ENCODE measurements around the gene KNDC1. TPM values are rescaled to one million over a fixed set of nuclear protein-coding genes. Genes with fewer than 3 reads are reported as not detected.

KNDC1 gene
- total and polyA plus RNA-seq, 2 of the 4 experiments (the other 2 are of a cell fraction): 0.18 to 1.1 TPM

- Histone ChIP-seq H3K9me1 (ENCODE audit: insufficient read depth, low read length) (no peaks in the 10 kb centered on the region), H3K79me1 (ENCODE audit: low read depth in 1 of 2, low read length in 2 of 2) (no peaks in the 10 kb centered on the region), H4K5ac (ENCODE audit: low read depth, low read length) (no peak overlapping the region), H2BK5ac (ENCODE audit: low read depth, low read length, poor library complexity, severe bottlenecking) (no peak overlapping the region), H3K4me2 (ENCODE audit: low read depth, low read length) (no peak overlapping the region), H2AFZ (replicated peaks; ENCODE audit: low read length, poor library complexity) (no peak overlapping the region), H2BK20ac (ENCODE audit: low read depth, low read length) (no peak overlapping the region), H3K4me3 (ENCODE audit: insufficient read depth, low read depth, low read length) (no peak overlapping the region), H3K27ac (ENCODE audit: insufficient read depth, low read length) (no peak overlapping the region), H2BK15ac (ENCODE audit: low read depth, low read length) (no peak overlapping the region), H3K56ac (ENCODE audit: extremely low read depth, insufficient read depth, low read length) (no peak overlapping the region), H2BK120ac (ENCODE audit: low read depth, low read length) (no peak overlapping the region), H4K91ac (ENCODE audit: insufficient read depth, low read depth, low read length) (no peak overlapping the region), H3K4ac (ENCODE audit: low read depth, low read length) (no peak overlapping the region), H2AK5ac (ENCODE audit: low read depth, low read length) (no peak overlapping the region), H4K20me1 (ENCODE audit: insufficient read depth, low read length) (no peaks in the 10 kb centered on the region), H3K9ac (ENCODE audit: low read depth, low read length) (no peak overlapping the region), H3K9me3 (ENCODE audit: control insufficient read depth, insufficient read depth, low read length) (peaks cover 3% of the 10 kb centered on the region; the same call in 1 of the 2 replicates), H3K14ac (replicated peaks; ENCODE audit: low read depth, low read length) (no peak overlapping the region), H3K18ac (ENCODE audit: low read depth, low read length) (no peak overlapping the region), H3K23ac (ENCODE audit: low read depth, low read length) (no peak overlapping the region), H3K4me1 (ENCODE audit: control insufficient read depth, insufficient read depth, low read length) (no peaks in the 10 kb centered on the region), H2AK9ac (replicated peaks; ENCODE audit: low read depth, low read length, poor library complexity) (no peak overlapping the region), H3K27me3 (ENCODE audit: control insufficient read depth, insufficient read depth, low read length) (no peaks in the 10 kb centered on the region), H3K36me3 (ENCODE audit: control insufficient read depth, insufficient read depth, low read length) (no peaks in the 10 kb centered on the region; the same call in 1 of the 2 replicates), H4K8ac (ENCODE audit: low read depth in 2 of 2, low read length in 2 of 2) (no peak overlapping the region)
- in situ Hi-C loops (cut with MboI; ENCODE audit: low sequenced_read_pairs) (no loop called here), intact Hi-C loops (cut with micrococcal nuclease) (no loop called here), dilution Hi-C loops (cut with HindIII; ENCODE audit: low sequenced_read_pairs, unreplicated experiment) (no loop called here)
- ATAC-seq (ENCODE audit: low read depth): no peak
- BruUV-seq (replicated peaks): no TSS peak
- DNase-seq: no peak
- POLR2A ChIA-PET (ENCODE audit: unreplicated experiment): no interaction called here
- CTCF ChIA-PET: no interaction called here
- WGBS, 2 experiments (ENCODE audit: extremely low coverage in 2 of 2, insufficient read length in 1 of 2): 78% methylated on average over 7 of the region's 15 CpGs; no CpG with 5 or more reads in 1 of the 2 experiments
- TF ChIP-seq ELK1 (IDR thresholded peaks at IDR 0.05; ENCODE audit: borderline replicate concordance, low read depth, low read length): no peak
- TF ChIP-seq RFX5 (IDR thresholded peaks at IDR 0.05; ENCODE audit: low read depth, low read length): no peak
Observed at GRCh38 chr10:133173860-133174640, 14.0 kb downstream of the KNDC1 start.
